ENCODE measurements around the gene CCDC69. TPM values are rescaled to one million over a fixed set of nuclear protein-coding genes. Genes with fewer than 3 reads are reported as not detected.
"Not testable (repeated sequence)": the region's sequence is repeated elsewhere in the genome, so short reads cannot be mapped to it uniquely, and the experiment has no call there.

The CCDC69 gene
- total RNA-seq, 1 donor from 2014 or later, result 1.2 TPM

DNA sequence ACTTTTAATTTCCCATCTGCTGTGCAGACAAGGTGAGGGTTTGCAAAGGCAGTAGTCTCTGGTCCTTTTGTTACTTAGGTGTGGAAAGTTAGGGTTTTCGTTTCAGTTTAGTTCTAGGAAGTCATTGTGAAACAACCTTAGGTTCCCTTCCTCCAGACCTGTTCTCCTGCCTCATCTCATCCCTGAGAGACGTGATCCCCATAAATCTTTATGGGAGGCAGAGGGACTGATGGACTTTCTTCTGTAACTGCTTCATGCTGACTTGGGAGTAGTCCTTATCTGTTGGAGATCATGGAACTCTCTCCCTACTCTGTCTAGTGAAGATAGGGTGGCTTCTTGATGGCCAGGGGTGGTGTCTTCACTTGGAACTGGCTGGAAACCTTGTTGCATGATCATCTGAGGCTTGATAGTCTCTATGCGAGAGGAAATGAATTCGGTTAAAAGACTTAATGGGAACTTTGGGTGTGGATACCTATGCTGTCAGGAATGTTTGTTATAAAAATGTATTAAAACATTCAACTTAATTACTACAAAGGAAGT is 21.9 kb upstream of the CCDC69 start:
- TF ChIP-seq, protein P1, sequence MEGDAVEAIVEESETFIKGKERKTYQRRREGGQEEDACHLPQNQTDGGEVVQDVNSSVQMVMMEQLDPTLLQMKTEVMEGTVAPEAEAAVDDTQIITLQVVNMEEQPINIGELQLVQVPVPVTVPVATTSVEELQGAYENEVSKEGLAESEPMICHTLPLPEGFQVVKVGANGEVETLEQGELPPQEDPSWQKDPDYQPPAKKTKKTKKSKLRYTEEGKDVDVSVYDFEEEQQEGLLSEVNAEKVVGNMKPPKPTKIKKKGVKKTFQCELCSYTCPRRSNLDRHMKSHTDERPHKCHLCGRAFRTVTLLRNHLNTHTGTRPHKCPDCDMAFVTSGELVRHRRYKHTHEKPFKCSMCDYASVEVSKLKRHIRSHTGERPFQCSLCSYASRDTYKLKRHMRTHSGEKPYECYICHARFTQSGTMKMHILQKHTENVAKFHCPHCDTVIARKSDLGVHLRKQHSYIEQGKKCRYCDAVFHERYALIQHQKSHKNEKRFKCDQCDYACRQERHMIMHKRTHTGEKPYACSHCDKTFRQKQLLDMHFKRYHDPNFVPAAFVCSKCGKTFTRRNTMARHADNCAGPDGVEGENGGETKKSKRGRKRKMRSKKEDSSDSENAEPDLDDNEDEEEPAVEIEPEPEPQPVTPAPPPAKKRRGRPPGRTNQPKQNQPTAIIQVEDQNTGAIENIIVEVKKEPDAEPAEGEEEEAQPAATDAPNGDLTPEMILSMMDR (IDR thresholded peaks at IDR 0.05; ENCODE audit: unreplicated experiment), result no peak
- H3K36me3 Mint-ChIP-seq (ENCODE audit: low read depth, unreplicated experiment), result no peaks in the 10 kb centered on the region
- no peaks in the 10 kb centered on the region for H3K9me3 Mint-ChIP-seq (ENCODE audit: unreplicated experiment)
- no peak overlapping the region for H3K27ac Mint-ChIP-seq (ENCODE audit: unreplicated experiment)
- H3K27me3 Mint-ChIP-seq (ENCODE audit: unreplicated experiment), result no peaks in the 10 kb centered on the region
- DNase-seq (ENCODE audit: low spot score), result no peak
- H3K4me3 Mint-ChIP-seq (ENCODE audit: unreplicated experiment), result no peak overlapping the region
- H3K4me1 Mint-ChIP-seq (ENCODE audit: unreplicated experiment), result no peaks in the 10 kb centered on the region

DNA sequence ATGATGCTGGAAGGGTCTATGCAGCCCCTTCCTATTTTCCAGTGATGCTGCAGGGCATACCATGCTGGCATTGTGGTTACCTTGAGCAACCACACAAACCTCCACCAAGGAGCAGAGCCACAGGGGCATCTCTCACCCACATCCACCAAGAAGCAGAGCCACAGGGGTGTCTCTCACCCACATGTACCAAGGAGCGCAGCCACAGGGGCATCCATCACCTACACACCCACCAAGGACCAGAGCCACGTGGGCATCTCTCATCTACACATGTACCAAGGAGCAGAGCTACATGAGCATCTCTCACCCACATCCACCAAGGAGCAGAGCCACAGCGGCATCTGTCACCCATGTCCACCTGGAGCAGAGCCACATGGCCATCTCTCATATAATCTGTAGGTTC is 20.3 kb upstream of the CCDC69 start:
- Mint-ChIP-seq H3K9me3 (ENCODE audit: unreplicated experiment) (no peaks in the 10 kb centered on the region), H3K4me1 (ENCODE audit: unreplicated experiment) (no peaks in the 10 kb centered on the region), H3K27me3 (ENCODE audit: unreplicated experiment) (no peaks in the 10 kb centered on the region), H3K4me3 (ENCODE audit: unreplicated experiment) (no peak overlapping the region), H3K27ac (ENCODE audit: unreplicated experiment) (no peak overlapping the region), H3K36me3 (ENCODE audit: low read depth, unreplicated experiment) (no peaks in the 10 kb centered on the region)
- TF ChIP-seq, protein P1 (IDR thresholded peaks at IDR 0.05; ENCODE audit: unreplicated experiment), result no peak
- no peak for DNase-seq (ENCODE audit: low spot score)

DNA sequence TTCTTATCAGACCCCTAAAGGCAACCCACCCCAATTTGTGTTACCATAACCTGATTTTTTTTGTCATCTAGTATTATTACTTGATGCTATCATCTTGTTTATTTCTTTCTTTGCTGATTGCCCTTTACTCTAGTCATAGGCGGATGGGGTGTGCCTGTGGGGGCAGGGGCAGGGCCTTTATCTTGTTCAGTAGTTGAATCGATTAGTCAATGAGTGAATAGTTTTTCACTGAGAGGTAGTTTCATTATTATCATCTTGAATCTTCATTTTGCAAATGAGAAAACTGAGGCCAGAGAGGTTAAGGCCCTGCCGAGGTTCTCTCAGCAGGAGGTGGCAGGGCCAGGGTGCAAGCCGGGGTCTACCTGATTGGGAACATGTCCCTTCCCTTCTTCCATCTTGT is 19.7 kb upstream of the CCDC69 start:
- no peaks in the 10 kb centered on the region for H3K4me1 Mint-ChIP-seq (ENCODE audit: unreplicated experiment)
- TF ChIP-seq, protein P1 (IDR thresholded peaks at IDR 0.05; ENCODE audit: unreplicated experiment), result no peak
- no peaks in the 10 kb centered on the region for H3K36me3 Mint-ChIP-seq (ENCODE audit: low read depth, unreplicated experiment)
- no peak overlapping the region for H3K27ac Mint-ChIP-seq (ENCODE audit: unreplicated experiment)
- H3K4me3 Mint-ChIP-seq (ENCODE audit: unreplicated experiment), result no peak overlapping the region
- H3K27me3 Mint-ChIP-seq (ENCODE audit: unreplicated experiment), result peaks cover 2% of the 10 kb centered on the region
- no peaks in the 10 kb centered on the region for H3K9me3 Mint-ChIP-seq (ENCODE audit: unreplicated experiment)
- DNase-seq (ENCODE audit: low spot score), result no peak

DNA sequence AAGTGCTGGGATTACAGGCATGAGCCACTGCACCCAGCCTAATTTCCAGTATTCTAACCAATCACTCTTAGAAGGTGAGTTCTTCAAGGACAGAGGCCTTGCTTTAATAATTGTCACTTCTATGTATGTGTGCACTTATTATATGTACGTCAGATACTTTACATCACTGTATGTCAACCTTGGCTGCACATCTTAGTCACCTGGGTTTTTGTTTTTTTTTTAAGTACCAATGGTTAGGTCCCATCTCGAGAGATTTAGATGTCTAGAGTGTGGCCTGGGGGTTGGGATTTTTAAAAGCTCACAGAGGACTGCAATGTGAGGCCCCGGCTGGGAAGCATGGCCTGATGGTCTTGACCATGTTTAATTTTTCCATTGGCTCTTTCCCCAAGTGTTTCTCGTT is 19.2 kb upstream of the CCDC69 start:
- Mint-ChIP-seq H3K4me1 (ENCODE audit: unreplicated experiment) (no peaks in the 10 kb centered on the region), H3K9me3 (ENCODE audit: unreplicated experiment) (no peaks in the 10 kb centered on the region), H3K36me3 (ENCODE audit: low read depth, unreplicated experiment) (no peaks in the 10 kb centered on the region), H3K27ac (ENCODE audit: unreplicated experiment) (no peak overlapping the region), H3K4me3 (ENCODE audit: unreplicated experiment) (no peak overlapping the region), H3K27me3 (ENCODE audit: unreplicated experiment) (peaks cover 3% of the 10 kb centered on the region)
- TF ChIP-seq, protein P1 (IDR thresholded peaks at IDR 0.05; ENCODE audit: unreplicated experiment), result no peak
- no peak for DNase-seq (ENCODE audit: low spot score)

DNA sequence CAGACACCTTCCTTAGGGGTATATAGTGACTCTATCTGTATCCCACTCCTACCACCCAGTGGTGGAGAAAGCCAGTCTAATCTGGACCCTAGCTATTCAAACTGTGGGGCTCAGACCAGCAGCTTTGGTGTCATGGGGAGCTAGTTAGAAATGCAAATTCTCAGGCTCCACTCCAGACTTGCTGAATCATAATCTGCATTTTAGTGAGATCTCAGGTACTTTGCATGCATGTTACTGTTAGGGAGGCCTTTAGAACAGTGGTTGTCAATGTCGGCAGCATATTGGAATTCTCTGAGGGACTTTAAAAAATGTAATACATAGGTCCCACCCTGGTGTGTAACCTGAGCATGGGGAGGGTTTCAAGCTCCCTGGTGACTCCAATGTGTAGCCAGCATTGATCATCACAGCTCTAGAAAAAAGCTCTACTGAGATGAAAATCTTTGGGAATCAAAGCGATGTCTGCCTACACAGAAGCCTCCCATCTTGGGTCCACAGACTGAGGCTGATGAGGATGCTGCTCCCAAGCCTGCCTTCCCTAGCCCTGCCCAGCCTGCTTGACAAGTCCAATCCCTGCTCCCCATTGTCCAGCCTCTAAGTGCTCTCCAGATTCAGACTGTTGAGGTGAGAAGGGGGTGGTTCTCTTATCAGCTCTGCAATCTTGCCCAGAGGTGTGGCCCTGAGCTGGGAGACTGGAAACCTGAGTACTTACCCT is 17.2 kb upstream of the CCDC69 start:
- Mint-ChIP-seq H3K27ac (ENCODE audit: unreplicated experiment) (no peak overlapping the region), H3K27me3 (ENCODE audit: unreplicated experiment) (peaks cover 3% of the 10 kb centered on the region), H3K36me3 (ENCODE audit: low read depth, unreplicated experiment) (no peaks in the 10 kb centered on the region), H3K4me3 (ENCODE audit: unreplicated experiment) (no peak overlapping the region), H3K9me3 (ENCODE audit: unreplicated experiment) (no peaks in the 10 kb centered on the region), H3K4me1 (ENCODE audit: unreplicated experiment) (no peaks in the 10 kb centered on the region)
- DNase-seq (ENCODE audit: low spot score), result no peak
- TF ChIP-seq, protein P1 (IDR thresholded peaks at IDR 0.05; ENCODE audit: unreplicated experiment), result no peak

DNA sequence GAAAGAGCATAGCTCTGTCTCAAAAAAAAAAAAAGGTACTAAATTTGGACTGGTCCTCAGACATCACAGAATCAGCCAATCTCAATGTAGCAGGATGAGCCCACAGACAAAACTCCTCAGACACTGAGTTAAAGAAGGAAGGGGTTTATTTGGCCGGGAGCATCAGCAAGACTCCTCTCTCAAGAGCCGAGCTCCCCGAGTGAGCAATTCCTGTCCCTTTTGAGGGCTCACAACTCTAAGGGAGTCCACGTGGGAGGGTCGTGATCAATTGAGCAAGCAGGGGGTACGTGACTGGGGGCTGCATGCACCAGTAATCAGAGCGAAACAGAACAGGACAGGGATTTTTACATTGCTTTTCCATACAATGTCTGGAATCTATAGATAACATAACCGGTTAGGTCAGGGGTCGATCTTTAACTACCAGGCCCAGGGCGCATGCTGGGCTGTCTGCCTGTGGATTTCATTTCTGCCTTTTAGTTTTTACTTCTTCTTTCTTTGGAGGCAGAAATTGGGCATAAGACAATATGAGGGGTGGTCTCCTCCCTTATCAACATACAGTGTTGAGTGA is 16.5 kb upstream of the CCDC69 start:
- not testable (repeated sequence) for H3K4me1 Mint-ChIP-seq (ENCODE audit: unreplicated experiment); H3K27ac Mint-ChIP-seq (ENCODE audit: unreplicated experiment); H3K27me3 Mint-ChIP-seq (ENCODE audit: unreplicated experiment); H3K4me3 Mint-ChIP-seq (ENCODE audit: unreplicated experiment); H3K9me3 Mint-ChIP-seq (ENCODE audit: unreplicated experiment); DNase-seq (ENCODE audit: low spot score); H3K36me3 Mint-ChIP-seq (ENCODE audit: low read depth, unreplicated experiment)

Data from endothelial cell (in vitro differentiated cells).